Skeletal muscle satellite cell (primary cell): Measurements from ENCODE around the gene GRIA4.
"Not testable (repeated sequence)": the region's sequence is repeated elsewhere in the genome, so short reads cannot be mapped to it uniquely, and the experiment has no call there.

Experiments
- H3K27me3 ChIP-seq: 2 replicates; pipeline ENCODE4 v1.7.0; 2013; ENCODE audit warnings: low read length; ENCODE audit not compliant: control insufficient read depth, insufficient read depth
- H3K36me3 ChIP-seq: 2 replicates; pipeline ENCODE4 v1.7.0; 2013; ENCODE audit warnings: mild to moderate bottlenecking, control low read depth, low read length; ENCODE audit not compliant: insufficient read depth
- H3K4me1 ChIP-seq: 2 replicates; pipeline ENCODE4 v1.7.0; 2013; ENCODE audit warnings: low read length; ENCODE audit not compliant: control insufficient read depth, insufficient read depth
- H3K4me2 ChIP-seq: 2 replicates; pipeline ENCODE4 v1.7.0; 2013; ENCODE audit warnings: mild to moderate bottlenecking, low read length
- H3K4me3 ChIP-seq: 2 replicates; pipeline ENCODE4 v1.7.0; 2013; ENCODE audit warnings: low read length
- H3K9ac ChIP-seq: 2 replicates; pipeline ENCODE4 v1.7.0; 2013; ENCODE audit warnings: mild to moderate bottlenecking, low read depth, low read length, moderate library complexity
- H3K9me3 ChIP-seq: replicated peaks from 2 replicates; pipeline ENCODE4 v1.7.0; 2013; ENCODE audit warnings: mild to moderate bottlenecking, control low read depth, low read length

The GRIA4 gene

GRCh38 chr11:105767931-105768330, 158.1 kb downstream of the GRIA4 start:
- no peaks in the 10 kb centered on the region for H3K27me3 ChIP-seq
- H3K4me2 ChIP-seq: no peak overlapping the region
- H3K9me3 ChIP-seq: no peaks in the 10 kb centered on the region
- no peak overlapping the region for H3K9ac ChIP-seq
- H3K4me3 ChIP-seq: no peak overlapping the region
- H3K4me1 ChIP-seq: no peaks in the 10 kb centered on the region
- no peaks in the 10 kb centered on the region for H3K36me3 ChIP-seq

GRCh38 chr11:105769627-105770026, 159.8 kb downstream of the GRIA4 start:
- Histone ChIP-seq H3K27me3 (no peaks in the 10 kb centered on the region), H3K9me3 (no peaks in the 10 kb centered on the region), H3K9ac (no peak overlapping the region), H3K4me3 (no peak overlapping the region), H3K36me3 (no peaks in the 10 kb centered on the region), H3K4me2 (no peak overlapping the region), H3K4me1 (no peaks in the 10 kb centered on the region)

GRCh38 chr11:105773452-105773851, 163.6 kb downstream of the GRIA4 start:
- not testable (repeated sequence) for H3K4me3 ChIP-seq, H3K9ac ChIP-seq, H3K4me1 ChIP-seq, H3K4me2 ChIP-seq, H3K36me3 ChIP-seq, H3K9me3 ChIP-seq, H3K27me3 ChIP-seq

GRCh38 chr11:105774899-105775298, 165.0 kb downstream of the GRIA4 start:
- H3K4me3 ChIP-seq: no peak overlapping the region
- no peaks in the 10 kb centered on the region for H3K4me1 ChIP-seq
- no peak overlapping the region for H3K9ac ChIP-seq
- H3K36me3 ChIP-seq: no peaks in the 10 kb centered on the region
- H3K4me2 ChIP-seq: no peak overlapping the region
- H3K9me3 ChIP-seq: no peaks in the 10 kb centered on the region
- H3K27me3 ChIP-seq: no peaks in the 10 kb centered on the region

GRCh38 chr11:105780781-105781525, 171.1 kb downstream of the GRIA4 start:
- H3K9me3 ChIP-seq: no peaks in the 10 kb centered on the region
- H3K9ac ChIP-seq: no peak overlapping the region
- H3K36me3 ChIP-seq: no peaks in the 10 kb centered on the region
- no peak overlapping the region for H3K4me3 ChIP-seq
- H3K27me3 ChIP-seq: no peaks in the 10 kb centered on the region
- no peak overlapping the region for H3K4me2 ChIP-seq
- no peaks in the 10 kb centered on the region for H3K4me1 ChIP-seq

- no peaks in the 10 kb centered on the region for H3K9me3 ChIP-seq
- no peak overlapping the region for H3K9ac ChIP-seq
- no peaks in the 10 kb centered on the region for H3K36me3 ChIP-seq
- no peak overlapping the region for H3K4me2 ChIP-seq
- no peaks in the 10 kb centered on the region for H3K4me1 ChIP-seq
- no peak overlapping the region for H3K4me3 ChIP-seq
- no peaks in the 10 kb centered on the region for H3K27me3 ChIP-seq
Measured at GRCh38 chr11:105781807-105782206, 171.9 kb downstream of the GRIA4 start.

- Histone ChIP-seq H3K4me3 (no peak overlapping the region), H3K36me3 (no peaks in the 10 kb centered on the region), H3K27me3 (no peaks in the 10 kb centered on the region), H3K9me3 (no peaks in the 10 kb centered on the region), H3K9ac (no peak overlapping the region), H3K4me1 (no peaks in the 10 kb centered on the region), H3K4me2 (no peak overlapping the region)
Measured at GRCh38 chr11:105783216-105783615, 173.3 kb downstream of the GRIA4 start.

GRCh38 chr11:105785850-105786249, 176.0 kb downstream of the GRIA4 start:
- not testable (repeated sequence) for H3K9ac ChIP-seq, H3K4me3 ChIP-seq, H3K27me3 ChIP-seq, H3K36me3 ChIP-seq, H3K9me3 ChIP-seq, H3K4me2 ChIP-seq, H3K4me1 ChIP-seq

- no peaks in the 10 kb centered on the region for H3K27me3 ChIP-seq
- no peaks in the 10 kb centered on the region for H3K4me1 ChIP-seq
- no peaks in the 10 kb centered on the region for H3K9me3 ChIP-seq
- H3K4me2 ChIP-seq: no peak overlapping the region
- no peak overlapping the region for H3K9ac ChIP-seq
- no peaks in the 10 kb centered on the region for H3K36me3 ChIP-seq
- no peak overlapping the region for H3K4me3 ChIP-seq
Measured at GRCh38 chr11:105786741-105787140, 176.9 kb downstream of the GRIA4 start.

- no peaks in the 10 kb centered on the region for H3K36me3 ChIP-seq
- no peak overlapping the region for H3K4me3 ChIP-seq
- no peaks in the 10 kb centered on the region for H3K4me1 ChIP-seq
- H3K9ac ChIP-seq: no peak overlapping the region
- H3K4me2 ChIP-seq: no peak overlapping the region
- H3K9me3 ChIP-seq: no peaks in the 10 kb centered on the region
- no peaks in the 10 kb centered on the region for H3K27me3 ChIP-seq
Measured at GRCh38 chr11:105789579-105790420, 179.9 kb downstream of the GRIA4 start.

- Histone ChIP-seq H3K9me3 (no peaks in the 10 kb centered on the region), H3K9ac (no peak overlapping the region), H3K36me3 (no peaks in the 10 kb centered on the region), H3K4me3 (no peak overlapping the region), H3K27me3 (no peaks in the 10 kb centered on the region), H3K4me2 (no peak overlapping the region), H3K4me1 (no peaks in the 10 kb centered on the region)
Measured at GRCh38 chr11:105790840-105791239, 181.0 kb downstream of the GRIA4 start.

- no peak overlapping the region for H3K4me2 ChIP-seq
- no peaks in the 10 kb centered on the region for H3K36me3 ChIP-seq
- H3K9ac ChIP-seq: no peak overlapping the region
- no peaks in the 10 kb centered on the region for H3K4me1 ChIP-seq
- H3K9me3 ChIP-seq: no peaks in the 10 kb centered on the region
- H3K27me3 ChIP-seq: no peaks in the 10 kb centered on the region
- H3K4me3 ChIP-seq: no peak overlapping the region
Measured at GRCh38 chr11:105793092-105793491, 183.2 kb downstream of the GRIA4 start.
